HepG2 (cell line): ENCODE results near the gene FUT3. TPM values are rescaled to one million over a fixed set of nuclear protein-coding genes. Genes with fewer than 3 reads are reported as not detected.

Experiments
- ATAC-seq: fragments of 200-7000 bp; cut with Tn5 transposase; 3 replicates; pipeline ENCODE4 v1.9.1; 2020; ENCODE audit warnings: mild to moderate bottlenecking, moderate library complexity
- BruUV-seq: library from RNA; stranded (reverse); fragments of 400-500 nt; replicated peaks from 2 replicates; lab custom pipeline; 2021; lab: Mats Ljungman, UMichigan
- CTCF ChIA-PET: fragments of 300-600 bp; formaldehyde crosslinking; extraction: SDS; loops from one replicate; lab custom pipeline; 2021; ENCODE audit warnings: low total read pairs, inconsistent platforms, low intra/inter-chr PET ratio; lab: Yijun Ruan, JAX
- POLR2A ChIA-PET: fragments of 350-600 bp; sonication (Branson Sonifier 250); formaldehyde crosslinking; loops from one replicate; lab custom pipeline; 2020; ENCODE audit warnings: antibody characterized with exemption, inconsistent platforms; lab: Yijun Ruan, JAX
- DNase-seq: peaks from one replicate; pipeline ENCODE4 v3.0.0-alpha.2; 2015; ENCODE audit warnings: low spot score
- FAIRE-seq: peaks from 3 replicates; lab custom pipeline; 2011; peaks lifted over from hg19 to GRCh38; lab: Jason Lieb, UNC
- H2AFZ ChIP-seq: one replicate; pipeline ENCODE4 v1.6.1; 2011; ENCODE audit warnings: low read length, inconsistent platforms
- H3K27ac ChIP-seq: fragments of 300-600 bp; 3 replicates; pipeline ENCODE4 v1.8.0; 2011; ENCODE audit warnings: mixed run types, mild to moderate bottlenecking, mixed read lengths, low read length, inconsistent platforms; ENCODE audit not compliant: insufficient read depth; ENCODE audit errors: extremely low read length
- H3K27me3 ChIP-seq, 2 experiments: fragments of 200-600 bp in 1 of 2; 2 replicates in 1 of 2; 3 replicates in 1 of 2; pipeline versions ENCODE4 v1.6.0 to v1.8.0; 2011; ENCODE audit warnings: low read length in 2 of 2, mild to moderate bottlenecking in 2 of 2, moderate library complexity in 2 of 2, inconsistent platforms in 1 of 2; ENCODE audit not compliant: insufficient read depth in 2 of 2, control insufficient read depth in 1 of 2
- H3K36me3 ChIP-seq, 2 experiments: fragments of 200-600 bp in 1 of 2; replicated peaks in 1 of 2; 2 replicates in 1 of 2; 3 replicates in 1 of 2; pipeline versions ENCODE4 v1.5.1 to v1.8.0; 2011; ENCODE audit warnings: low read length in 2 of 2, inconsistent platforms in 1 of 2; ENCODE audit not compliant: insufficient read depth in 2 of 2, control insufficient read depth in 1 of 2
- H3K4me1 ChIP-seq: 2 replicates; pipeline ENCODE4 v1.5.1; 2012; ENCODE audit warnings: low read length, inconsistent platforms; ENCODE audit not compliant: insufficient read depth
- H3K4me2 ChIP-seq: 2 replicates; pipeline ENCODE4 v1.6.0; 2011; ENCODE audit warnings: low read depth, low read length, inconsistent platforms
- H3K4me3 ChIP-seq, 3 experiments: fragments of 200-600 bp in 1 of 3; sonication (generic), shearing (Covaris generic) in 1 of 3; replicated peaks in 1 of 3; 2 replicates each; pipeline ENCODE4 v1.5.1; 2011 to 2016; ENCODE audit warnings: low read length in 3 of 3, inconsistent platforms in 2 of 3, low read depth in 2 of 3, mild to moderate bottlenecking in 2 of 3, control low read depth in 1 of 3, mixed read lengths in 1 of 3; ENCODE audit not compliant: insufficient read depth in 1 of 3
- H3K79me2 ChIP-seq: one replicate; pipeline ENCODE4 v1.6.1; 2011; ENCODE audit warnings: low read length, inconsistent platforms; ENCODE audit not compliant: insufficient read depth
- H3K9ac ChIP-seq: 2 replicates; pipeline ENCODE4 v1.6.0; 2011; ENCODE audit warnings: mild to moderate bottlenecking, low read depth, low read length, inconsistent platforms; ENCODE audit not compliant: insufficient read depth
- H3K9me3 ChIP-seq: 2 replicates; pipeline ENCODE4 v1.5.1; 2012; ENCODE audit warnings: mild to moderate bottlenecking, low read length
- H4K20me1 ChIP-seq: 2 replicates; pipeline ENCODE4 v1.6.0; 2011; ENCODE audit warnings: inconsistent platforms, mild to moderate bottlenecking, low read length, moderate library complexity; ENCODE audit not compliant: insufficient read depth
- AGO2 ChIP-seq: fragments of 200-400 bp; formaldehyde crosslinking; optimal IDR thresholded peaks from 2 replicates; pipeline ENCODE3; 2017; ENCODE audit warnings: mild to moderate bottlenecking, low read depth, low read length, moderate library complexity
- AKAP8 ChIP-seq: sonication (generic); formaldehyde crosslinking; IDR thresholded peaks from 2 replicates; pipeline ENCODE4 v1.5.1; 2020; ENCODE audit warnings: mild to moderate bottlenecking, missing genetic modification reagents
- CREM ChIP-seq, 2 experiments: sonication (generic) in 1 of 2; formaldehyde crosslinking in 1 of 2; IDR thresholded peaks; 2 replicates each; pipeline versions ENCODE4 v1.4.0 to v1.6.1; 2016 to 2020; ENCODE audit warnings: antibody characterized with exemption in 1 of 2, mild to moderate bottlenecking in 1 of 2, missing genetic modification reagents in 1 of 2
- GATAD2A ChIP-seq: IDR thresholded peaks from 2 replicates; pipeline ENCODE4 v1.6.1; 2016
- GFI1 ChIP-seq: sonication (generic); formaldehyde crosslinking; IDR thresholded peaks from 2 replicates; pipeline ENCODE4 v1.5.0; 2020; ENCODE audit warnings: missing genetic modification reagents, mild to moderate bottlenecking, borderline replicate concordance
- GMEB1 ChIP-seq: sonication (generic); formaldehyde crosslinking; IDR thresholded peaks from 2 replicates; pipeline ENCODE4 v1.5.1; 2020; ENCODE audit warnings: missing genetic modification reagents, mild to moderate bottlenecking, borderline replicate concordance
- HDAC6 ChIP-seq: fragments of 200-600 bp; sonication (generic); IDR thresholded peaks from 2 replicates; pipeline ENCODE4 v1.7.0; 2017; ENCODE audit warnings: mild to moderate bottlenecking, antibody characterized with exemption, low read length, low read depth
- NR1H2 ChIP-seq: sonication (generic); formaldehyde crosslinking; IDR thresholded peaks from 2 replicates; pipeline ENCODE4 v1.8.1; 2022; ENCODE audit warnings: low read depth, missing genetic modification reagents, borderline replicate concordance
- POLR2AphosphoS5 ChIP-seq: IDR thresholded peaks from 2 replicates; pipeline ENCODE4 v1.6.1; 2012; ENCODE audit warnings: low read depth, low read length
- POLR2G ChIP-seq: fragments of 200-400 bp; formaldehyde crosslinking; IDR thresholded peaks from 2 replicates; pipeline ENCODE4 v1.6.1; 2018; ENCODE audit warnings: mild to moderate bottlenecking, low read depth, low read length, moderate library complexity
- PRPF4 ChIP-seq: fragments of 200-400 bp; formaldehyde crosslinking; IDR thresholded peaks from 2 replicates; pipeline ENCODE4 v1.6.1; 2016; ENCODE audit warnings: low read length, low read depth; ENCODE audit not compliant: poor library complexity, severe bottlenecking
- RXRB ChIP-seq: IDR thresholded peaks from 2 replicates; pipeline ENCODE4 v1.6.1; 2016; ENCODE audit warnings: borderline replicate concordance, missing genetic modification reagents, missing compliant biosample characterization
- ZNF225 ChIP-seq: sonication (generic); formaldehyde crosslinking; IDR thresholded peaks from 2 replicates; pipeline ENCODE4 v1.4.0; 2020; ENCODE audit warnings: mild to moderate bottlenecking, missing genetic modification reagents
- ZNF3 ChIP-seq: IDR thresholded peaks from 2 replicates; pipeline ENCODE4 v1.7.0; 2017; ENCODE audit warnings: inconsistent platforms
- ZNF780A ChIP-seq: sonication (generic); formaldehyde crosslinking; IDR thresholded peaks from 2 replicates; pipeline ENCODE4 v1.8.0; 2022; ENCODE audit warnings: mild to moderate bottlenecking, missing genetic modification reagents, moderate library complexity
- WGBS: methylation state at CpG from one replicate; pipeline ENCODE4 v1.1.6; 2017; ENCODE audit warnings: low lambda C conversion rate; 5-methylcytosine and 5-hydroxymethylcytosine counted together
- in situ Hi-C: cut with HindIII; loops from 2 replicates; pipeline ENCODE4 v1.10.0; 2017; ENCODE audit warnings: low pct_unique_long_range_greater_than_20kb; ENCODE audit not compliant: extremely low pct_ligation_motif_present
- intact Hi-C: fragments of 100-400 bp; cut with micrococcal nuclease; formaldehyde crosslinking; loops from one replicate; pipeline ENCODE4 v1.10.0; 2022; ENCODE audit not compliant: unreplicated experiment
- polyA plus RNA-seq, 8 experiments: library from polyadenylated mRNA; depleted of rRNA in 3 of 8; stranded (reverse) in 7 of 8; unstranded in 1 of 8; fragments of >200 nt; fragmentation: Illumina TruSeq in 4 of 8; extraction: Trizol in 4 of 8; gene quantifications; 2 replicates each; pipeline versions ENCODE4 v1.2.1 to v1.2.3, GENCODE V29; 2011 to 2016; ENCODE audit warnings: low read depth in 4 of 8, missing spikeins in 1 of 8, mixed read lengths in 1 of 8; ENCODE audit not compliant: insufficient read depth in 1 of 8
- total RNA-seq, 5 experiments: library from RNA; depleted of rRNA; stranded (reverse); fragments of >200 nt; fragmentation: Illumina TruSeq; extraction: Trizol; gene quantifications; 2 replicates each; pipeline ENCODE4 v1.2.3, GENCODE V29; 2016; ENCODE audit warnings: low read depth in 1 of 5

The FUT3 gene
- total and polyA plus RNA-seq, 2 of the 13 experiments (the other 11 are each of a cell fraction or from before 2014, with no cell fraction given) = 0.53 to 1.1 TPM

DNA sequence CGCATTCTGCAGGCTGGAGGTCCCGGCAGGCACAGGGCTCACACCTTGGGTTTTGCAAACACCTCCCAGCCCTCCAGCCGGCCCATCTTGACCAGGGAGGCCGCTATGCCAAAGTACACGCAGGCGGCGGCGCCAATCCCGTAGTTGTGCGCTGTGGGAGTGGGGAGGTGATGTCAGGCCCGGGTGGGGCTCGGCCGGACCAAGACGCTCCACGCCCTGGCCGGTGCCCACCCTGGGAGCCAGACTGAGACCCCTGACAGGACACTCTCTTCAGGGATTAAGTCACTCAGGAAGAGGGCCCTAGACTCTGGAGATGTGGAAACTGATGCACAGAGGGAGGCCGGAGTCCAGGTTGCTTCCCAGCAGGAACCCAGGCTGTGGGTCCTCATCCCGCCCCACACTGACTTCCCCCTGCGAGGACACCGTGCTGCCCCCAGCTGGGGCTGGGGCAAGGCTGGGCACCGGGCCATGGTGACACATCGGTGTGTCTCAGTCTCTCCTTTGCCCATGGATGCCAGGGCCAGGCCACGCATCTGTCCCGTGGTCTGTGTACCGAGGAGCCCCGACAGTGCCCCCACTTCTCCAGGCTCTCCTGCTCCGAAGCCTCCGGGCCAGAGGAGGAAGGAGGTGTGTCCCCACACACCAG lies 43.6 kb upstream of the FUT3 start:
- Histone ChIP-seq H3K36me3 (peaks cover 7 to 35% of the 10 kb centered on the region in 2 experiments; a peak in 4 of 5 replicates), H3K27me3 (no peaks in the 10 kb centered on the region), H3K4me2 (no peak overlapping the region), H4K20me1 (0 out of 2 replicates have a peak, but pooled peaks cover 1% of the 10 kb centered on the region), H3K9ac (no peak overlapping the region), H3K27ac (no peak overlapping the region), H3K9me3 (no peaks in the 10 kb centered on the region), H2AFZ (no peak overlapping the region), H3K4me3 (no peak overlapping the region), H3K79me2 (peaks cover 9% of the 10 kb centered on the region), H3K4me1 (peaks cover 35% of the 10 kb centered on the region)
- ChIA-PET POLR2A (interaction anchor here (1.5 kb wide), 1 partner anchor 9 kb away, joined by 7 read pairs; the partner anchor contains the start of gene NDUFA11), CTCF (no interaction called here)
- DNase-seq (no peak), FAIRE-seq (no peak), ATAC-seq (no peak)
- TF ChIP-seq GFI1 (CRISPR knock-in tag) (no peak), AGO2 (peak; percentile 19), GATAD2A (CRISPR knock-in tag) (no peak)
- in situ Hi-C loops = loop anchor here (5.0 kb wide), 2 partner anchors 58 to 88 kb away; partner anchors contain the start of genes FUT6 and NRTN
- intact Hi-C loops = no loop called here
- 95% methylated on average over 11 of the region's 28 CpGs for WGBS
- BruUV-seq = no TSS peak

DNA sequence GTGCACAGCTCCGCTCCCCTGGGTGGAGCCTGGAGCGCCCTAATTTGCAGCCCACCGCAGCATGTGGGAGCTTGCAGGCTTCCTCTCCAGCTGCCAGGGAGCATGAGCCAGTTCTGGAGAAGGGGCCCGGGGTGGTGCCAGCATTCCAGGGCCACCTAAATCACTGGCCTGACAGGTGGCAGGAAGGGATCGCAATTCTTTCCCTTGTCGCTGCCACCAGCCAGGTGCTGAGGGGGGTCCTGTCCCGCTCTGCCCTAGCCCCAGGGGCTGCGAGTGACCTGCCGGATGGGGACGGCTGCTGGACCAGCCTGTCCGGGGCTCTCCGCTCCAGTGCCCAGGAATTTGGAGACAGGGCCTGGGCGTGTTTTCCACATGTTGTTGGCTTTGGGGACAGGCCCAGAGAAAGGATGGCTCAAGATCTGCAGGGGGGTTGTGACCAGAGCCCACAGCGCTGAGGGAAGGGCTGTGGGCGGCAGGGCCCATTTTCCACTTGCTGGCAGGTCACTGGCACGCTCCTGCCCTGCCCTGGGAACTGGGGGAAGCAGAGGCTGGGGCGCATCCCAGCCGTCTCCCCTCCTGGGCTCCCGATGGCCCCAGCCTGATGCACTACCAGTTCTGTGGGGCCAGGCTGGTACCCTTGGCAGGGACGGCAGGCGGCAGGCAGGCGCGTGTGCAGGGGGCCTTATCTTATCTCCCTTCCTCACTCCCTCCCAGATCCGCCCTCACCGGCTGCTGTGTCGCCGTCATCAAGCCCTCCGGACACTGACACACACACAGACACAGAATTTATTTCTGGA lies 42.9 kb upstream of the FUT3 start:
- no peak overlapping the region for H3K27ac ChIP-seq
- H4K20me1 ChIP-seq = no peaks in the 10 kb centered on the region
- H2AFZ ChIP-seq = no peak overlapping the region
- ChIA-PET POLR2A (interaction anchor here (1.2 to 1.5 kb wide), 4 partner anchors 9 to 66 kb away, joined by 4 to 7 read pairs (median 6); partner anchors contain the start of genes FUT6 and NDUFA11), CTCF (interaction anchor here (3.9 kb wide), 1 partner anchor 89 kb away, joined by 71 read pairs; the partner anchor contains the start of gene NRTN)
- no peak overlapping the region for H3K4me3 ChIP-seq
- intact Hi-C loops = no loop called here
- ATAC-seq (no peak), DNase-seq (no peak), FAIRE-seq (no peak)
- H3K9me3 ChIP-seq = no peaks in the 10 kb centered on the region
- peaks cover 7 to 33% of the 10 kb centered on the region in 2 experiments; a peak in 4 of 5 replicates for H3K36me3 ChIP-seq
- H3K9ac ChIP-seq = no peak overlapping the region
- TSS peak; percentile 35 for BruUV-seq
- H3K79me2 ChIP-seq = peaks cover 6% of the 10 kb centered on the region
- no peaks in the 10 kb centered on the region for H3K27me3 ChIP-seq
- H3K4me1 ChIP-seq = peaks cover 41% of the 10 kb centered on the region
- no peak overlapping the region for H3K4me2 ChIP-seq
- 90% methylated on average over 14 of the region's 28 CpGs for WGBS
- in situ Hi-C loops = loop anchor here (5.0 kb wide), 2 partner anchors 57 to 87 kb away; partner anchors contain the start of genes FUT6 and NRTN
- TF ChIP-seq HDAC6 (no peak), POLR2G (peak; percentile 45), POLR2AphosphoS5 (0 out of 2 replicates have a peak, but pooled peaks have one; percentile 11), PRPF4 (no peak), CREM (IDR thresholded peaks at IDR 0.05) (no peak), CREM (CRISPR knock-in tag; IDR thresholded peaks at IDR 0.05) (no peak), ZNF225 (CRISPR knock-in tag) (no peak), RXRB (CRISPR knock-in tag) (no peak), GMEB1 (CRISPR knock-in tag) (no peak), ZNF3 (CRISPR knock-in tag) (no peak), NR1H2 (CRISPR knock-in tag) (no peak), ZNF780A (CRISPR knock-in tag) (no peak), AKAP8 (CRISPR knock-in tag) (0 out of 2 replicates have a peak, but pooled peaks have one; percentile 9)
